Trophoblast cell (in vitro differentiated cells and primary cell): ENCODE measurements around the gene ROR2.

Source experiments
- DNase-seq, 2 donors: peaks; one replicate each; pipeline ENCODE4 v3.0.0-alpha.2; 2016
- H2AFZ ChIP-seq: 2 replicates; pipeline ENCODE4 v1.6.1; 2013; ENCODE audit warnings: low read length, moderate library complexity, mild to moderate bottlenecking; ENCODE audit not compliant: insufficient read depth, poor library complexity
- H2AK5ac ChIP-seq: 2 replicates; pipeline ENCODE4 v1.6.1; 2013; ENCODE audit warnings: mild to moderate bottlenecking, low read length
- H2BK120ac ChIP-seq: 2 replicates; pipeline ENCODE4 v1.6.1; 2013; ENCODE audit warnings: low read length, mild to moderate bottlenecking, moderate library complexity; ENCODE audit not compliant: insufficient read depth, poor library complexity
- H2BK12ac ChIP-seq: 2 replicates; pipeline ENCODE4 v1.6.1; 2013; ENCODE audit warnings: mild to moderate bottlenecking, low read length, moderate library complexity
- H2BK5ac ChIP-seq: 2 replicates; pipeline ENCODE4 v1.6.1; 2013; ENCODE audit warnings: low read length, low read depth, moderate library complexity, mild to moderate bottlenecking; ENCODE audit not compliant: poor library complexity
- H3K14ac ChIP-seq: 2 replicates; pipeline ENCODE4 v1.6.1; 2013; ENCODE audit warnings: mild to moderate bottlenecking, low read length
- H3K18ac ChIP-seq: 2 replicates; pipeline ENCODE4 v1.6.1; 2013; ENCODE audit warnings: mild to moderate bottlenecking, low read length
- H3K23ac ChIP-seq: 2 replicates; pipeline ENCODE4 v1.6.1; 2013; ENCODE audit warnings: low read length
- H3K27ac ChIP-seq: 2 replicates; pipeline ENCODE4 v1.5.1; 2013; ENCODE audit warnings: low read depth, mild to moderate bottlenecking, inconsistent platforms, low read length, moderate library complexity
- H3K27me3 ChIP-seq: 2 replicates; pipeline ENCODE4 v1.6.1; 2013; ENCODE audit warnings: inconsistent platforms, mild to moderate bottlenecking, low read length, moderate library complexity; ENCODE audit not compliant: insufficient read depth
- H3K36me3 ChIP-seq, 2 experiments: 1 replicate in 1 of 2; 2 replicates in 1 of 2; pipeline ENCODE4 v1.6.1; 2013; ENCODE audit warnings: low read length in 2 of 2, mild to moderate bottlenecking in 2 of 2, moderate library complexity in 1 of 2; ENCODE audit not compliant: insufficient read depth in 2 of 2, control insufficient read depth in 1 of 2
- H3K4ac ChIP-seq: 2 replicates; pipeline ENCODE4 v1.6.1; 2013; ENCODE audit warnings: low read depth, mild to moderate bottlenecking, low read length, moderate library complexity
- H3K4me1 ChIP-seq, 2 experiments: 1 replicate in 1 of 2; 2 replicates in 1 of 2; pipeline ENCODE4 v1.6.1; 2013; ENCODE audit warnings: low read length in 2 of 2, mild to moderate bottlenecking in 2 of 2, moderate library complexity in 1 of 2; ENCODE audit not compliant: insufficient read depth in 2 of 2, control insufficient read depth in 1 of 2
- H3K4me2 ChIP-seq: 2 replicates; pipeline ENCODE4 v1.6.1; 2013; ENCODE audit warnings: inconsistent platforms, mild to moderate bottlenecking, low read length, moderate library complexity
- H3K4me3 ChIP-seq: 2 replicates; pipeline ENCODE4 v1.5.1; 2013; ENCODE audit warnings: mild to moderate bottlenecking, low read depth, low read length, inconsistent platforms
- H3K79me1 ChIP-seq: one replicate; pipeline ENCODE4 v1.6.1; 2013; ENCODE audit warnings: low read length
- H3K79me2 ChIP-seq: 2 replicates; pipeline ENCODE4 v1.6.1; 2013; ENCODE audit warnings: low read length, mild to moderate bottlenecking; ENCODE audit not compliant: control insufficient read depth, insufficient read depth, poor library complexity
- H3K9ac ChIP-seq: 2 replicates; pipeline ENCODE4 v1.6.1; 2013; ENCODE audit warnings: mild to moderate bottlenecking, low read length
- H3K9me3 ChIP-seq: 2 replicates; pipeline ENCODE4 v1.6.1; 2013; ENCODE audit warnings: low read depth, mild to moderate bottlenecking, control low read depth, inconsistent platforms, low read length; ENCODE audit not compliant: insufficient read depth
- H4K12ac ChIP-seq: 2 replicates; pipeline ENCODE4 v1.6.1; 2013; ENCODE audit warnings: low read depth, mild to moderate bottlenecking, low read length, moderate library complexity
- H4K8ac ChIP-seq: 2 replicates; pipeline ENCODE4 v1.6.1; 2013; ENCODE audit warnings: low read depth, mild to moderate bottlenecking, low read length, moderate library complexity
- H4K91ac ChIP-seq: one replicate; pipeline ENCODE4 v1.6.1; 2013; ENCODE audit warnings: low read depth, mild to moderate bottlenecking, low read length, moderate library complexity
- WGBS: extraction: QIAGEN DNeasy Blood & Tissue Kit; methylation state at CpG from one replicate; pipeline ENCODE4 v1.1.7; 2013; ENCODE audit warnings: missing lambda C conversion rate; ENCODE audit not compliant: insufficient read length, insufficient coverage; ENCODE audit errors: extremely low coverage; 5-methylcytosine and 5-hydroxymethylcytosine counted together

The ROR2 gene

DNA sequence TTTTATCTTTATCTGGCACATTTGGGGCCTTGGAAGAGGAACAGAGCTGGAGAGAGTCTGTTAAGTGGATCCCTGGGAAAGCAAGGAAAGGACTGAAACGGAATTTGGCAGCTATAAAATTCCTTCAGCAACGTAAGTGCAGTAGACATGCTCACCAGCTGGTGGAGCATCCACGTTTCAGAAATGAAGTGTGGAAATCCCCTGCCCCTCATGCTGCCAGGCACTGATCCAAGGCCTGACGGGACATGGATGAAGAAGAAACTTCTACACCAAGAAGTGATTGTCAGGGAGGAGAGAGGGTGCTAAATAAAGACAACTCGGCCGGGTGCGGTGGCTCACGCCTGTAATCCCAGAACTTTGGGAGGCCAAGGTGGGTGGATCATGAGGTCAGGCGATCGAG lies 209.3 kb downstream of the ROR2 start:
- H3K27ac ChIP-seq: no peak overlapping the region
- no peak overlapping the region for H4K8ac ChIP-seq
- no peak overlapping the region for H2AK5ac ChIP-seq
- H3K14ac ChIP-seq: no peak overlapping the region
- no peak overlapping the region for H3K23ac ChIP-seq
- no CpG with 5 or more reads among the region's 10 CpGs for WGBS
- H3K79me2 ChIP-seq: no peaks in the 10 kb centered on the region
- no peak overlapping the region for H3K4me2 ChIP-seq
- no peak overlapping the region for H3K4ac ChIP-seq
- no peaks in the 10 kb centered on the region for H3K4me1 ChIP-seq
- no peaks in the 10 kb centered on the region for H3K9me3 ChIP-seq
- no peak overlapping the region for H2AFZ ChIP-seq
- no peaks in the 10 kb centered on the region for H3K27me3 ChIP-seq
- H3K9ac ChIP-seq: no peak overlapping the region
- no peak overlapping the region for H2BK12ac ChIP-seq
- no peak overlapping the region for H4K12ac ChIP-seq
- no peaks in the 10 kb centered on the region for H3K79me1 ChIP-seq
- no peak overlapping the region for H4K91ac ChIP-seq
- peak in 1 of 2 donors; percentile 25 for DNase-seq
- no peak overlapping the region for H3K4me3 ChIP-seq
- no peaks in the 10 kb centered on the region for H3K36me3 ChIP-seq
- H2BK5ac ChIP-seq: no peak overlapping the region
- no peak overlapping the region for H2BK120ac ChIP-seq
- H3K18ac ChIP-seq: no peak overlapping the region

DNA sequence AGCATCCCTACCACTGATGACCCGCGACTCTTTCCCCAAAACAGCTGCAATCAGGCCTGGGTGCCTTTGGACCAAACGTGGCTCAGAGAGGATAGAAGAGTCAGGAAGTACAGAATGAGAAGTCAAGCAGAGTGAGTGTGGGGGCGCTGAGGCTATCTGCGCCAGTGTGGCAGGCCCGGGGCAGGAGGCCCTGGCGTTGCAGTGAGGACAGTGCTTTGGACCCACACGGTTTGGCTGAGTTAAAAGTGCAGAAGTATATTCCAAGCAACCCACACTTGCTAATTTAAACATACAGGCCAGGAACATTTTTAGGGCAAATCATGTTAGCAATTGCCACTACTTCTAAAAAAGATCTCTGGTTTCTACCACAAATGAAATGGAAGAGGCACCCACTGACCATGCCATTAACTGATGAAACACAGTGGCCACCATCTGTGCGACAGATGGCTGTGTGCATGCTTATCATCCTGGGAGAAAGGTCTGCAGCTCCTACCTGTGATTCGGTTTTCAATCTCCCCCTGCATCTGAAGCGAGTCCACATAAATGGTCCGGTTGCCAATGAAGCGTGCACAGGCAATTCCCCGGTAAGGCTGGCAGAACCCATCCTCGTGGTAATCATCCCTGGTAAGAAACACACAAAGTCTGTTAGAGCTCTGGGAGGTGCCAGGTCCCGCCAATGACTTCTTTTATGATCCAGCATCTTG lies 213.0 kb downstream of the ROR2 start:
- no peaks in the 10 kb centered on the region for H3K79me1 ChIP-seq
- no peak overlapping the region for H4K12ac ChIP-seq
- H3K27me3 ChIP-seq: no peaks in the 10 kb centered on the region
- H2BK120ac ChIP-seq: no peak overlapping the region
- WGBS: no CpG with 5 or more reads among the region's 16 CpGs
- H3K79me2 ChIP-seq: no peaks in the 10 kb centered on the region
- H3K4me1 ChIP-seq: no peaks in the 10 kb centered on the region
- H4K8ac ChIP-seq: no peak overlapping the region
- H3K4me3 ChIP-seq: no peak overlapping the region
- H2AK5ac ChIP-seq: no peak overlapping the region
- H3K4ac ChIP-seq: no peak overlapping the region
- DNase-seq: no peak
- no peak overlapping the region for H2BK12ac ChIP-seq
- no peak overlapping the region for H3K23ac ChIP-seq
- no peaks in the 10 kb centered on the region for H3K36me3 ChIP-seq
- H4K91ac ChIP-seq: no peak overlapping the region
- H3K14ac ChIP-seq: no peak overlapping the region
- no peak overlapping the region for H3K9ac ChIP-seq
- H3K9me3 ChIP-seq: no peaks in the 10 kb centered on the region
- no peak overlapping the region for H3K4me2 ChIP-seq
- no peak overlapping the region for H2BK5ac ChIP-seq
- H3K27ac ChIP-seq: no peak overlapping the region
- H2AFZ ChIP-seq: no peak overlapping the region
- H3K18ac ChIP-seq: no peak overlapping the region

DNA sequence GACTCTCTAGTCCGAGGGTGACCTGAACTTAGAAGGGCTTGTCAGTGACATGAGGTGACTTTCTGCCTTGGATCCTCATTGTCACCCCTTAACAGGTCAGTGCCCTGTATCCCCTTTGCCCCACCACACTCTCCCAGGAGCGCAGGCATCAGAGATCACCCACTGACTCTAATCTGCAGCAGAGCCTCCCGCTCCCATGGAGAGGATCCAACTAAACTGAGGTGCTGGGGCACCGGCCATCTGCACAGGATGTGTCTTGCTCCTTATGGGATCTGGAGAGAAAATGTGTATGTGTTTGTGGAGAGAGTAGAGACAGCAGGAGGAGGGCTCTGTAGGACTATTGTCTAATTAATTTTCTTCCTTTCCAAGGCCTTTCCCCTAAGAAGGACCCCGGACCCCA lies 213.7 kb downstream of the ROR2 start:
- Histone ChIP-seq H3K36me3 (no peaks in the 10 kb centered on the region), H2AFZ (no peak overlapping the region), H3K4me3 (no peak overlapping the region), H3K9ac (no peak overlapping the region), H3K9me3 (no peaks in the 10 kb centered on the region), H3K79me2 (no peaks in the 10 kb centered on the region), H3K79me1 (no peaks in the 10 kb centered on the region), H3K14ac (no peak overlapping the region), H2BK5ac (no peak overlapping the region), H3K4me1 (no peaks in the 10 kb centered on the region), H4K91ac (no peak overlapping the region), H2AK5ac (no peak overlapping the region), H3K27ac (no peak overlapping the region), H3K23ac (no peak overlapping the region), H4K12ac (no peak overlapping the region), H4K8ac (no peak overlapping the region), H2BK12ac (no peak overlapping the region), H3K4me2 (no peak overlapping the region), H3K4ac (no peak overlapping the region), H3K18ac (no peak overlapping the region), H3K27me3 (no peaks in the 10 kb centered on the region), H2BK120ac (no peak overlapping the region)
- no CpG with 5 or more reads among the region's 5 CpGs for WGBS
- no peak for DNase-seq

DNA sequence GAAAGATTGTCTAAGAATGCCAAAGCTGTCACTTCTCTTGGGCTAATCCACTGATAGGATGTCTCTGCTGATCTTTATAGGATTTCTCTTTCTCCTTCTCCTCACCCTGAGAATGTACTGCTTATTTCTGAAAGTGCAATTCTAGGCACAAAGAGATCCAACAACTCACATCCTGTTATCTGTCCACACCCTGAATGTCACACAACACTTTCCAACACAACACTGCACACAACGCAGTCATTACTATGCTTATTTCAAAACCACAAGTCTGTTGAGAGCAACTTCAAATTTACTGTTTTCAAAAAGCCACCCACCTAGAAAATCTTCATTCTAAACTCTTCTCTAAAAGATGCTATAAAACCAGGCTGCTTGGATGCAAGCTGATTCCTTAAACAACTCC lies 215.0 kb downstream of the ROR2 start:
- WGBS: no CpG with 5 or more reads among the region's 1 CpG
- no peak overlapping the region for H4K8ac ChIP-seq
- H2BK120ac ChIP-seq: no peak overlapping the region
- no peaks in the 10 kb centered on the region for H3K4me1 ChIP-seq
- H3K79me1 ChIP-seq: no peaks in the 10 kb centered on the region
- H3K36me3 ChIP-seq: no peaks in the 10 kb centered on the region
- H3K9me3 ChIP-seq: no peaks in the 10 kb centered on the region
- no peak overlapping the region for H3K14ac ChIP-seq
- no peak overlapping the region for H2AK5ac ChIP-seq
- H3K23ac ChIP-seq: no peak overlapping the region
- H3K79me2 ChIP-seq: no peaks in the 10 kb centered on the region
- H3K9ac ChIP-seq: no peak overlapping the region
- no peak overlapping the region for H3K27ac ChIP-seq
- H2AFZ ChIP-seq: no peak overlapping the region
- H4K91ac ChIP-seq: no peak overlapping the region
- H3K4me2 ChIP-seq: no peak overlapping the region
- H4K12ac ChIP-seq: no peak overlapping the region
- no peaks in the 10 kb centered on the region for H3K27me3 ChIP-seq
- H3K4ac ChIP-seq: no peak overlapping the region
- DNase-seq: no peak
- no peak overlapping the region for H3K4me3 ChIP-seq
- H3K18ac ChIP-seq: no peak overlapping the region
- no peak overlapping the region for H2BK12ac ChIP-seq
- no peak overlapping the region for H2BK5ac ChIP-seq
